HG03469 (cell line): ENCODE results near the gene ZDHHC13.

Experiments
- ATAC-seq: cut with Tn5 transposase; IDR thresholded peaks from one replicate; pipeline ENCODE4 v1.9.1; 2021; ENCODE audit warnings: mild to moderate bottlenecking, moderate library complexity, moderate number of reproducible peaks; ENCODE audit not compliant: unreplicated experiment

Gene ZDHHC13

GRCh38 chr11:19200410-19201201 lies 83.6 kb downstream of the ZDHHC13 start:
- ATAC-seq: no peak

DNA sequence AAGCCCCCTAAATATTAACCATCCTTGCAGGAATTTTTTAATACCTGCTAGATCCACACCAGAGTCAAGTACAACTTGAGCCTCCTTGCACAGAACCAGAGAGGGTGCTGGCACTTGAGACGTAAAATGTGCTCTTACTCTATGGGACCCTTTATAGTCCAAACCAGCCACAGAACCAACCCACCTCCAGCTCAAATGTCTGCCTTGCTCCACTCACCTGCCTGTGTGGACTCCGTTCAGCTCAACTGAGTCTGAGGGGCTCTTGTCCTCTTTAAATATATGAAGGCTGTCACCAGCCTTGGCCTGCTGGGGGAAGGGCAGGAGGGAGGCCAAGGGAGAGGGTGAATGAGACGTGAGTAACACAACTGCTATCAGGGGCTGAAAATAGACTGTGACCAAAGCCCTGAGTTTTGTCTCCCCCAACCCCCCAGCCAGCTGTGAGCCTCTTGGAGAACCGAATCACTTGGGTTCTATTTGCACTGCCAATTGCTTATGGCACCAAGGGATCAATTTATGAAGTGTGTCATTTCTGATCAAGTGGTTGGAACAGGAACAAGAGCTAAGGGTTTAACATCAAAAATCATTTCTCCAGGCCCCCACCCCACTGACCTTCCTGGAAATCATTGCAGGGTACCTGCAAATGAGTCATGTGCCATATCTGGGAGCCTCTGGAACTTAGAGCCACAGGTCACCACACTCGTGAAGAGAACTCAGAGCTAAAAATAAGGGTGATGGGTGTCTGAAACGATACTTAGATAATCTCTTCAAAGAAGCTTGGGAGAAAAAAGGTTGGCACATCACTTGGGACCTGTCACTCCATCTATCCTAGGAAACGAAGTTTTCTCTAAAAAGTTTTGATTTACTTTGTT lies 85.0 kb downstream of the ZDHHC13 start, which contains the start of gene CSRP3:
Gene CSRP3, minus strand, starts transcription at position 247 of the 869 bp plus-strand sequence. CDS start 9,535 bp downstream, outside the sequence.
- ATAC-seq: no peak

DNA sequence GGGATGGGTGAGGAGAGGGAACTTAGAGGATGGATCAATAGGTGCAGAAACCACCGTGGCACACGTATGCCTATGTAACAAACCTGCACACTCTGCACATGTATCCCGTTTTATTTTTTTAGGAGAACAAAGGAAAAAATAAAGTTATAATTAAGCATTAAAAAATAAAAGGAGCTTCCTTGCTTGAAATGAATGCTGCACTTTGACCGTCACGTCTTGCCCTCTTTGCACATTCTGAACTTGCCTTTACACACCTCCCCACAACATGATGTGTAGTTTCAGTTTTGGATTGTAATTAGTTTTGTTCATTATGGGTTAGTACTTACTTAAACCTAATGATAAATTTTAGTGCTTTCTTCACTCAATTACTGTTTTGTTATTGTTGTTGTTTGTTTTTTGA lies 87.9 kb downstream of the ZDHHC13 start:
- ATAC-seq: no peak

GRCh38 chr11:19208181-19208580 lies 91.2 kb downstream of the ZDHHC13 start:
- no peak for ATAC-seq

DNA sequence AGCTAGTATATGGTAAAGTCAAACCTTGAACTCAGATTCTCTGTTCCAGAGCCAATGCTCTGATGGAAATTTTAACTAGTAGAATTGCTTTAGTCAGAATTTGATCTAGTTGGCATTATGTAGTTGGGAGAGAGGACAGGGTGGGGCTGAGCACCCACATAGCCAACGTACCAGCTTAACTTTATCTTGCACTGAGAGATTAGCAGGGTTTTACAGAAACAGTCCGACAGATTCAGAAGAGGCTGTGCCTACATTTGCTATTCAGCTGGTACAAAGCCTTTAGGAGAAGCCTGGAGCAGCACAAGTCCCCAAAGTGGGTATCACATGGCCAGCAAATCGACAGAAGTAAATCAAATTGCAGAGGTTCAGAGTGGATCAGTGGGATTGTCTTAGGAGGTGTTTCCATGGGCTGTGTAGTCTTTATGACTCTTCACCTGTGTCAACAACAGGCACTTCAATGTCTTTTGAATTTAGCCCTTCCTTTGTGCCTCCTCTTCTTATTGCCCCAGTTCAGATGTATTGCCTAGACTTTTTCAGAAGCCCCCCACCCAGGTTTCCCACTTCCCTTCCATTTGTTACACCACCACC lies 92.1 kb downstream of the ZDHHC13 start:
- ATAC-seq: no peak

- ATAC-seq: no peak
Observed at GRCh38 chr11:19209617-19210370, 92.8 kb downstream of the ZDHHC13 start.

DNA sequence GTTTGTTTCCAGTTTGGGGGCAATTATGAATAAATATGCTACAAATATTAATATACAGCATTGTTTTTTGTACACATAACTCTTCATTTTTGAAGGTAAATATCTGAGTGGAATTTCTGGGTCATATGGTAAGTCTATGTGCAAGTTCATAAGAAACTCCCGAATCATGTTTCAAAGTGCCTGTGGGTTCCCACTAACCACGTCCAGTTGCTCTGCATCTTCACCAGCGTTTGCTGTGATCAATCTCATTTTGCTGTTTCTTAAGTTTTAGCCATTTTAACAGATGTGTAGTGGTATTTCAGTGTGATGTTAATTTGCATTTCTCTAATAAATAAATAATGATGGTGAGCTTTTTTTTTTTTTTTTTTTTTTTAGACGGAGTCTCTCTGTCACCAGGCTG lies 99.1 kb downstream of the ZDHHC13 start:
- ATAC-seq: no peak

- ATAC-seq: no peak
Observed at GRCh38 chr11:19216709-19217374, 99.9 kb downstream of the ZDHHC13 start.

DNA sequence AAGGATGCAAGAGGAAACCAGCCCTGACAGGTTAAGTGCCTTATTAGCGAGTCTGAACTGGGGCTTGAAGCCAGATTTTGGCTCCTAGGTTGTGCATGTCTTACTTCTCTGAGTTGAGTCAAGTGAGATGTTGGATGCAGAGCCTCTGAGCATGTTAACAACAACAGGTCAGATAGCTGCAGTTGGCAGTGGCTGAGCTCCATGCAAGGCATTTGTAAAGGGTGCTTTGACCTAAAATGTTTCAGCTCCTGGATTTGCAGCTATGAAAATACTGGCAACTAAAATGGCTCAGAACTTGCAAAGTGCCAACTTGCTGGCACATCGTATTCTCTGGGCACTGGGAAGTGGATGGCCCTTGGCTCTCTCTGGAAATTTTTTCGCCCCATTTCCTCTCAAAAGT lies 101.2 kb downstream of the ZDHHC13 start:
- ATAC-seq: no peak

DNA sequence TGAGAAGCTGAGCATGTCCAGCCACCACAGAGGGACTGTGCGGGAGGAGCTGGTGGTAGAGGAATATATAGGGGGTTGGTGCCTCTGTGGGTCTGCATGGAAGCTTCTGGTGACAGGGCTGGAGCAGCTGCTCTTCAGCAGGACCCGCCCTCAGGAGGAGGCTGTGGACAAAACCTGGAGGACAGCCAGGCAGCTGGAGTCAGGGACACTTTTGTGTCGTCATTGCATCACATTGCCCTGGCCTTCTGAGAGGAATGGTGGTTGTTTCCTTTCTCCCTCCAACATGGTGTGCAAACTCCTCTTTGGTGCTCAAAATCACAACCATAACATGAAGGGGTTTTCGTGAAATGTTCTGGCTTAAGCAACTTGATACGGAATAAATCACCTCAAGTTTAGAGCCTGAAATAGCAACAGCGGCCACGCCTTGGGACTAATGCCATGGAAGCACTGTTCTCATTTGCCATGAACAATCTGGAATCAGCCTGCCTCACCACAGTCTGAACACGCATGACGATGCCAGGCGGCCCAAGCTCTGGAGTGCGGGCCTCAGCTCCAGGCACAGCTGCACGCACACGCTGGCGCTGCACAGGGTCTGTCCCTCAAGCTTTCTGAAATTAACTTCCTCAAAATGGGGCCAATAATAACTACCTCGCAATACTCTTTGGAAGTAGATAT lies 102.0 kb downstream of the ZDHHC13 start:
- ATAC-seq: no peak

- no peak for ATAC-seq
Observed at GRCh38 chr11:19220903-19221724, 104.1 kb downstream of the ZDHHC13 start.

GRCh38 chr11:19225123-19225522 lies 108.2 kb downstream of the ZDHHC13 start:
- ATAC-seq: no peak

DNA sequence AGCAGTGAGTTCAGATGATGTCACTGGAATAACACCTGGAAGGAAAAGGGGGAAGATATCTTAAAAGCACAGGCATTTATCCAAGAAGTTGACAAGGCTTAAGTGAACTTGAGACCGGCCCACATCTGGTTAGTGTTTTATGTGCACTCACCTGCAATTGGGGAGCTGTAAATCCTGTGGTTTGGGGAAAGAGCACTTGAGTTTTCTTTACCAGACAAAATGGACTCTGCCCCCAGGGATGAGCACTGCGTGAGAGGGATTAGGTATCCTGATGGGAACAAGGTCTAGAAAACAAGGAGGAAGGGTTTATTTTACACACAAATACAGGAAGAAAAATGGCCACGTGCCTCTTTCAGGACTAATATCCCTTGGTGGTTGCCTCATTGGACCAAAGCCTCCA lies 108.6 kb downstream of the ZDHHC13 start:
- ATAC-seq: no peak
